H1 (cell line): ENCODE measurements around the gene FNDC1. TPM values are rescaled to one million over a fixed set of nuclear protein-coding genes. Genes with fewer than 3 reads are reported as not detected.

Experiments used
- CTCF ChIA-PET: fragments of 300-600 bp; sonication (Branson Sonifier 250); formaldehyde crosslinking; loops from one replicate; lab custom pipeline; 2021; ENCODE audit not compliant: partially characterized antibody; lab: Charles Lee
- POLR2A ChIA-PET: fragments of 300-600 bp; sonication (Branson Sonifier 250); formaldehyde crosslinking; loops from one replicate; lab custom pipeline; 2021; ENCODE audit warnings: inconsistent platforms; ENCODE audit not compliant: partially characterized antibody; lab: Charles Lee
- DNase-seq, 2 experiments: peaks; one replicate each; pipeline versions ENCODE4 v3.0.0 to v3.0.0-alpha.2; 2010 to 2022; ENCODE audit warnings: low spot score in 2 of 2, low read depth in 1 of 2, mixed read lengths in 1 of 2
- FAIRE-seq: peaks from 2 replicates; lab custom pipeline; 2011; peaks lifted over from hg19 to GRCh38; lab: Jason Lieb, UNC
- H2AFZ ChIP-seq: 2 replicates; pipeline ENCODE4 v1.8.1; 2012; ENCODE audit warnings: low read length, inconsistent platforms
- H2AK5ac ChIP-seq: 2 replicates; pipeline ENCODE4 v1.6.1; 2013; ENCODE audit warnings: low read depth, low read length
- H2BK120ac ChIP-seq: replicated peaks from 2 replicates; pipeline ENCODE3; 2013; ENCODE audit warnings: low read depth, low read length, inconsistent platforms
- H2BK12ac ChIP-seq: 2 replicates; pipeline ENCODE4 v1.6.1; 2013; ENCODE audit warnings: low read depth, low read length
- H2BK15ac ChIP-seq: 2 replicates; pipeline ENCODE4 v1.6.1; 2013; ENCODE audit warnings: low read length
- H2BK20ac ChIP-seq: 2 replicates; pipeline ENCODE4 v1.6.1; 2013; ENCODE audit warnings: low read length
- H2BK5ac ChIP-seq: 2 replicates; pipeline ENCODE4 v1.6.1; 2013; ENCODE audit warnings: low read depth, low read length
- H3K14ac ChIP-seq: 2 replicates; pipeline ENCODE4 v1.6.1; 2013; ENCODE audit warnings: inconsistent platforms; ENCODE audit not compliant: insufficient read length
- H3K18ac ChIP-seq: 2 replicates; pipeline ENCODE4 v1.6.1; 2013; ENCODE audit warnings: low read length; ENCODE audit errors: extremely low read depth
- H3K23ac ChIP-seq: 2 replicates; pipeline ENCODE4 v1.6.1; 2013; ENCODE audit warnings: inconsistent platforms; ENCODE audit not compliant: insufficient read length
- H3K23me2 ChIP-seq: 2 replicates; pipeline ENCODE4 v1.6.1; 2013; ENCODE audit warnings: low read depth, low read length
- H3K27ac ChIP-seq: 2 replicates; pipeline ENCODE4 v1.6.1; 2011; ENCODE audit warnings: low read depth, low read length, inconsistent platforms
- H3K27me3 ChIP-seq, 4 experiments: replicated peaks in 1 of 4; 1 replicate in 1 of 4; 2 replicates in 3 of 4; pipeline versions ENCODE4 v1.6.1 to v1.8.1; 2011 to 2013; ENCODE audit warnings: low read length in 3 of 4, mild to moderate bottlenecking in 3 of 4, inconsistent platforms in 2 of 4, mixed read lengths in 2 of 4, moderate library complexity in 1 of 4; ENCODE audit not compliant: control insufficient read depth in 3 of 4, insufficient read depth in 3 of 4; ENCODE audit errors: extremely low read depth in 1 of 4
- H3K36me3 ChIP-seq, 4 experiments: 2 replicates each; pipeline versions ENCODE4 v1.6.1 to v1.8.1; 2011 to 2013; ENCODE audit warnings: mild to moderate bottlenecking in 4 of 4, low read length in 3 of 4, moderate library complexity in 2 of 4, control low read depth in 1 of 4, inconsistent platforms in 1 of 4; ENCODE audit not compliant: insufficient read depth in 4 of 4, control insufficient read depth in 2 of 4
- H3K4ac ChIP-seq: replicated peaks from 2 replicates; pipeline ENCODE3; 2013; ENCODE audit warnings: low read length, low read depth, mixed read lengths, inconsistent platforms; ENCODE audit not compliant: insufficient read length
- H3K4me1 ChIP-seq, 4 experiments: replicated peaks in 1 of 4; 1 replicate in 1 of 4; 2 replicates in 3 of 4; pipeline versions ENCODE4 v1.6.1 to v1.8.1; 2011 to 2013; ENCODE audit warnings: low read length in 3 of 4, inconsistent platforms in 2 of 4, mixed read lengths in 1 of 4; ENCODE audit not compliant: insufficient read depth in 4 of 4, control insufficient read depth in 3 of 4
- H3K4me2 ChIP-seq, 2 experiments: 2 replicates each; pipeline versions ENCODE4 v1.6.1 to v1.8.1; 2011 to 2013; ENCODE audit warnings: low read depth in 2 of 2, low read length in 2 of 2, control low read depth in 1 of 2, inconsistent platforms in 1 of 2, mild to moderate bottlenecking in 1 of 2; ENCODE audit not compliant: insufficient read depth in 1 of 2
- H3K4me3 ChIP-seq, 4 experiments: fragments of 200-600, 300-600 bp in 1 of 4; sonication (generic), shearing (Covaris generic), sonication (Bioruptor Twin) in 1 of 4; 2 replicates each; pipeline versions ENCODE4 v1.5.1 to v1.8.1; 2011 to 2016; ENCODE audit warnings: low read length in 4 of 4, low read depth in 3 of 4, control low read depth in 2 of 4, inconsistent platforms in 2 of 4, mild to moderate bottlenecking in 2 of 4, mixed read lengths in 1 of 4, moderate library complexity in 1 of 4; ENCODE audit not compliant: insufficient read depth in 2 of 4; ENCODE audit errors: extremely low read depth in 1 of 4
- H3K56ac ChIP-seq: replicated peaks from 2 replicates; pipeline ENCODE3; 2013; ENCODE audit warnings: low read depth, mild to moderate bottlenecking, mixed read lengths, low read length, inconsistent platforms; ENCODE audit not compliant: insufficient read length
- H3K79me1 ChIP-seq: 2 replicates; pipeline ENCODE4 v1.6.1; 2013; ENCODE audit warnings: low read depth, low read length, control low read depth
- H3K79me2 ChIP-seq, 2 experiments: 2 replicates each; pipeline versions ENCODE4 v1.6.1 to v1.8.1; 2012 to 2013; ENCODE audit warnings: low read length in 2 of 2, mild to moderate bottlenecking in 2 of 2, inconsistent platforms in 1 of 2; ENCODE audit not compliant: insufficient read depth in 2 of 2, control insufficient read depth in 1 of 2
- H3K9ac ChIP-seq, 4 experiments: replicated peaks in 1 of 4; 1 replicate in 1 of 4; 2 replicates in 3 of 4; pipeline versions ENCODE4 v1.6.1 to v1.8.1; 2011 to 2013; ENCODE audit warnings: low read depth in 3 of 4, low read length in 3 of 4, control low read depth in 2 of 4, mild to moderate bottlenecking in 2 of 4, moderate library complexity in 2 of 4, inconsistent platforms in 1 of 4; ENCODE audit errors: extremely low read depth in 1 of 4
- H3K9me3 ChIP-seq, 2 experiments: 2 replicates each; pipeline versions ENCODE4 v1.6.1 to v1.8.1; 2012 to 2013; ENCODE audit warnings: mild to moderate bottlenecking in 2 of 2, moderate library complexity in 2 of 2, control low read depth in 1 of 2, inconsistent platforms in 1 of 2, low read depth in 1 of 2, low read length in 1 of 2, mixed read lengths in 1 of 2; ENCODE audit not compliant: insufficient read depth in 2 of 2
- H4K20me1 ChIP-seq, 2 experiments: replicated peaks in 1 of 2; 2 replicates each; pipeline versions ENCODE3 to v1.8.1; 2011 to 2013; ENCODE audit warnings: inconsistent platforms in 2 of 2, low read length in 2 of 2, mild to moderate bottlenecking in 1 of 2; ENCODE audit not compliant: insufficient read depth in 2 of 2, control insufficient read depth in 1 of 2
- H4K5ac ChIP-seq: 2 replicates; pipeline ENCODE4 v1.6.1; 2013; ENCODE audit warnings: low read length, low read depth, mixed read lengths, inconsistent platforms; ENCODE audit not compliant: insufficient read length
- H4K8ac ChIP-seq: 2 replicates; pipeline ENCODE4 v1.8.0; 2013; ENCODE audit warnings: mild to moderate bottlenecking, moderate library complexity, low read length, inconsistent platforms; ENCODE audit not compliant: insufficient read depth; ENCODE audit errors: extremely low read depth
- H4K91ac ChIP-seq: replicated peaks from 2 replicates; pipeline ENCODE3; 2013; ENCODE audit warnings: low read length, mixed read lengths, inconsistent platforms; ENCODE audit not compliant: insufficient read length
- BCL11A ChIP-seq, 2 experiments: IDR thresholded peaks; one replicate each; pipeline ENCODE4 v1.6.1; 2011; ENCODE audit warnings: low read depth in 2 of 2, low read length in 2 of 2, mild to moderate bottlenecking in 2 of 2
- GABPA ChIP-seq: IDR thresholded peaks from 2 replicates; pipeline ENCODE4 v1.6.1; 2011; ENCODE audit warnings: mild to moderate bottlenecking, low read length, moderate library complexity, borderline replicate concordance; ENCODE audit not compliant: insufficient read depth
- HDAC2 ChIP-seq, 2 experiments: fragments of 300-600 bp in 1 of 2; sonication (generic) in 1 of 2; IDR thresholded peaks; 2 replicates each; pipeline ENCODE4 v1.6.1; 2011 to 2012; ENCODE audit warnings: low read depth in 2 of 2, low read length in 2 of 2, mild to moderate bottlenecking in 2 of 2, moderate library complexity in 2 of 2, borderline replicate concordance in 1 of 2, inconsistent platforms in 1 of 2
- JUN ChIP-seq: IDR thresholded peaks from 2 replicates; pipeline ENCODE4 v1.6.1; 2011; ENCODE audit warnings: low read depth, mild to moderate bottlenecking, improper control_type of control experiment, low read length
- RFX5 ChIP-seq: IDR thresholded peaks from 2 replicates; pipeline ENCODE4 v1.6.1; 2011; ENCODE audit warnings: low read depth, low read length, improper control_type of control experiment, borderline replicate concordance
- SRF ChIP-seq: IDR thresholded peaks from 2 replicates; pipeline ENCODE4 v1.6.1; 2011; ENCODE audit warnings: mild to moderate bottlenecking, low read depth, low read length, moderate library complexity
- WGBS, 2 experiments: shearing (Covaris generic) in 1 of 2; methylation state at CpG; one replicate each; pipeline versions ENCODE4 v1.1.6 to v1.1.7; 2013 to 2015; ENCODE audit warnings: low lambda C conversion rate in 2 of 2, mixed read lengths in 2 of 2, inconsistent platforms in 1 of 2, low coverage in 1 of 2, missing lambda C conversion rate in 1 of 2; ENCODE audit not compliant: insufficient replicate concordance in 2 of 2, insufficient coverage in 1 of 2, insufficient read length in 1 of 2; ENCODE audit errors: extremely low coverage in 1 of 2, missing lambda C conversion rate in 1 of 2; 5-methylcytosine and 5-hydroxymethylcytosine counted together
- polyA plus RNA-seq, 7 experiments: library from polyadenylated mRNA; depleted of rRNA in 3 of 7; stranded (reverse) in 5 of 7; unstranded in 2 of 7; fragments of >200 nt in 5 of 7; fragments of 200-250 nt in 2 of 7; gene quantifications; 1 replicate in 5 of 7; 2 replicates in 1 of 7; 4 replicates in 1 of 7; pipeline versions ENCODE4 v1.2.1 to v1.2.3, GENCODE V29; 2011 to 2013; ENCODE audit warnings: missing spikeins in 2 of 7, mixed read lengths in 2 of 7
- total RNA-seq: library from RNA; stranded (reverse); fragmentation: NEBNext Ultra II Directional; extraction: Animal tissue kit (Norgen Biotek cat#: 25700); gene quantifications from 2 replicates; pipeline ENCODE4 v1.2.1, GENCODE V29; 2021

Gene FNDC1
- total and polyA plus RNA-seq, 2 of the 8 experiments (the other 6 are each of a cell fraction or from before 2014, with no cell fraction given), result 0.06 to 0.30 TPM

DNA sequence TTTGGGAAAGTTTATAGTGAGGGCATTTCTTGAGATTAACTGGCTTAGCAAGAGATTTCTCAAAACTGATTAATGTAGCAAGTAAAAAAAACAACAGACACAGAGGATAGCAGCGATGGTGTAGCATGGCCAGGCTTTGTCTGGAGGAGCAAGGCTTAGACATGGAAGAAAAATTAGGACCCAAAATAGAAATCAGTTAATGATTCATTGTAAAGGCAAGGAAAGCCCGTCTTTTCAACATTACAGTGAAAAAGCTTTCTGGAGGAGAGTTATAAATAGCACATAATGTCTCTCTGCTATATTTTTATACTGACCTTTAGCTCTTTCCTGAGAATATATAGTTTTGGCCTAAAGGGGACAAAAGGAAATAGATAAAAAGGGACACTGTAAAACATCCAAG lies 45.1 kb downstream of the FNDC1 start:
- no peak overlapping the region for H3K18ac ChIP-seq
- no peak for FAIRE-seq
- ChIA-PET POLR2A (no interaction called here), CTCF (interaction anchor here (1.4 kb wide), 1 partner anchor 440 kb away, joined by 3 read pairs; no protein-coding TSS in a partner anchor)
- no peaks in the 10 kb centered on the region; a peak in 1 of 7 replicates for H3K4me1 ChIP-seq
- H2BK20ac ChIP-seq, result no peak overlapping the region
- peaks cover 37 to 79% of the 10 kb centered on the region in 2 experiments; a peak in 3 of 4 replicates for H3K9me3 ChIP-seq
- H3K4ac ChIP-seq, result no peak overlapping the region
- H2AFZ ChIP-seq, result no peak overlapping the region
- no peaks in the 10 kb centered on the region for H3K79me2 ChIP-seq
- H4K8ac ChIP-seq, result no peak overlapping the region
- H3K23ac ChIP-seq, result no peak overlapping the region
- H3K4me2 ChIP-seq, result no peak overlapping the region
- H2BK5ac ChIP-seq, result no peak overlapping the region
- no peak overlapping the region for H3K56ac ChIP-seq
- H4K91ac ChIP-seq, result no peak overlapping the region
- H3K14ac ChIP-seq, result no peak overlapping the region
- no peak overlapping the region for H2BK120ac ChIP-seq
- WGBS, 2 experiments, result 68% methylated on average over 2 of the region's 2 CpGs; no CpG with 5 or more reads in 1 of the 2 experiments
- no peaks in the 10 kb centered on the region for H3K23me2 ChIP-seq
- no peak for DNase-seq
- H4K20me1 ChIP-seq, result no peaks in the 10 kb centered on the region
- H4K5ac ChIP-seq, result no peak overlapping the region
- H2BK15ac ChIP-seq, result no peak overlapping the region
- no peak overlapping the region for H3K4me3 ChIP-seq
- H3K9ac ChIP-seq, result no peak overlapping the region
- no peaks in the 10 kb centered on the region for H3K79me1 ChIP-seq
- H3K36me3 ChIP-seq, result no peaks in the 10 kb centered on the region
- H2AK5ac ChIP-seq, result no peak overlapping the region
- H3K27ac ChIP-seq, result no peak overlapping the region
- TF ChIP-seq GABPA, result no peak
- no peak for TF ChIP-seq RFX5
- no peak for TF ChIP-seq HDAC2 (IDR thresholded peaks at IDR 0.05; ENCODE audit: borderline replicate concordance in 1 of 2, low read depth in 2 of 2, low read length in 2 of 2)
- no peak for TF ChIP-seq SRF
- TF ChIP-seq JUN, result no peak
- TF ChIP-seq BCL11A (IDR thresholded peaks at IDR 0.05; ENCODE audit: low read depth in 2 of 2, low read length in 2 of 2), result no peak
- no peaks in the 10 kb centered on the region for H3K27me3 ChIP-seq
- no peak overlapping the region for H2BK12ac ChIP-seq
